HEK293 (cell line): Measurements from ENCODE around the gene OGFOD2.

ENCODE experiments used
- FEZF1 ChIP-seq: fragments of 450-650 bp; formaldehyde crosslinking; IDR thresholded peaks from 2 replicates; pipeline ENCODE4 v1.5.1; 2016; ENCODE audit warnings: missing biosample characterization, missing genetic modification characterization
- GLIS2 ChIP-seq: fragments of 450-650 bp; formaldehyde crosslinking; IDR thresholded peaks from 2 replicates; pipeline ENCODE4 v1.5.1; 2016; ENCODE audit warnings: missing biosample characterization, missing genetic modification characterization
- HIC1 ChIP-seq: fragments of 450-650 bp; formaldehyde crosslinking; IDR thresholded peaks from 2 replicates; pipeline ENCODE4 v1.5.1; 2016; ENCODE audit warnings: missing biosample characterization, missing genetic modification characterization
- KLF10 ChIP-seq: fragments of 450-650 bp; IDR thresholded peaks from 2 replicates; pipeline ENCODE4 v1.5.1; 2018; ENCODE audit warnings: missing biosample characterization, mild to moderate bottlenecking, missing genetic modification characterization
- MZF1 ChIP-seq: fragments of 450-650 bp; formaldehyde crosslinking; IDR thresholded peaks from 2 replicates; pipeline ENCODE4 v1.5.1; 2017; ENCODE audit warnings: missing biosample characterization, missing genetic modification characterization, borderline replicate concordance
- SALL2 ChIP-seq: fragments of 450-650 bp; formaldehyde crosslinking; IDR thresholded peaks from 2 replicates; pipeline ENCODE4 v1.5.0; 2017; ENCODE audit warnings: missing biosample characterization, mild to moderate bottlenecking, missing genetic modification characterization, borderline replicate concordance
- ZBTB44 ChIP-seq: fragments of 450-650 bp; IDR thresholded peaks from 2 replicates; pipeline ENCODE4 v1.5.1; 2018; ENCODE audit warnings: missing biosample characterization, mild to moderate bottlenecking, missing genetic modification characterization
- ZBTB48 ChIP-seq: fragments of 450-650 bp; formaldehyde crosslinking; IDR thresholded peaks from 2 replicates; pipeline ENCODE4 v1.5.1; 2016; ENCODE audit warnings: missing biosample characterization, missing genetic modification characterization
- ZBTB8A ChIP-seq: fragments of 450-650 bp; formaldehyde crosslinking; IDR thresholded peaks from 2 replicates; pipeline ENCODE4 v1.5.1; 2016; ENCODE audit warnings: missing biosample characterization, missing genetic modification characterization
- ZEB2 ChIP-seq: fragments of 450-650 bp; formaldehyde crosslinking; IDR thresholded peaks from 2 replicates; pipeline ENCODE4 v1.5.1; 2016; ENCODE audit warnings: missing biosample characterization, missing genetic modification characterization
- ZFP41 ChIP-seq: fragments of 450-650 bp; formaldehyde crosslinking; IDR thresholded peaks from 2 replicates; pipeline ENCODE4 v1.5.1; 2016; ENCODE audit warnings: missing biosample characterization, missing genetic modification characterization, borderline replicate concordance
- ZIC2 ChIP-seq: fragments of 450-650 bp; formaldehyde crosslinking; IDR thresholded peaks from 2 replicates; pipeline ENCODE4 v1.5.1; 2016; ENCODE audit warnings: missing biosample characterization, missing genetic modification characterization
- ZNF148 ChIP-seq: fragments of 450-650 bp; formaldehyde crosslinking; IDR thresholded peaks from 2 replicates; pipeline ENCODE4 v1.5.0; 2017; ENCODE audit warnings: missing biosample characterization, missing genetic modification characterization, borderline replicate concordance
- ZNF155 ChIP-seq: fragments of 450-650 bp; formaldehyde crosslinking; IDR thresholded peaks from 2 replicates; pipeline ENCODE4 v1.5.1; 2016; ENCODE audit warnings: missing biosample characterization, missing genetic modification characterization
- ZNF175 ChIP-seq: fragments of 450-650 bp; formaldehyde crosslinking; IDR thresholded peaks from 2 replicates; pipeline ENCODE4 v1.5.1; 2016; ENCODE audit warnings: missing biosample characterization, missing genetic modification characterization
- ZNF202 ChIP-seq: fragments of 450-650 bp; formaldehyde crosslinking; IDR thresholded peaks from 2 replicates; pipeline ENCODE4 v1.5.1; 2016; ENCODE audit warnings: missing biosample characterization, missing genetic modification characterization, borderline replicate concordance
- ZNF214 ChIP-seq: fragments of 450-650 bp; formaldehyde crosslinking; IDR thresholded peaks from 2 replicates; pipeline ENCODE4 v1.5.1; 2017; ENCODE audit warnings: missing biosample characterization, mild to moderate bottlenecking, missing genetic modification characterization, borderline replicate concordance
- ZNF23 ChIP-seq: fragments of 450-650 bp; formaldehyde crosslinking; IDR thresholded peaks from 2 replicates; pipeline ENCODE4 v1.5.1; 2016; ENCODE audit warnings: missing biosample characterization, missing genetic modification characterization, borderline replicate concordance
- ZNF266 ChIP-seq: fragments of 450-650 bp; formaldehyde crosslinking; IDR thresholded peaks from 2 replicates; pipeline ENCODE4 v1.5.1; 2016; ENCODE audit warnings: missing biosample characterization, missing genetic modification characterization, low read depth
- ZNF362 ChIP-seq: fragments of 450-650 bp; formaldehyde crosslinking; IDR thresholded peaks from 2 replicates; pipeline ENCODE4 v1.5.1; 2016; ENCODE audit warnings: missing biosample characterization, missing genetic modification characterization
- ZNF366 ChIP-seq: fragments of 450-650 bp; formaldehyde crosslinking; conservative IDR thresholded peaks from 2 replicates; pipeline ENCODE4 v1.5.1; 2016; ENCODE audit warnings: missing biosample characterization, missing genetic modification characterization
- ZNF501 ChIP-seq: fragments of 450-650 bp; formaldehyde crosslinking; IDR thresholded peaks from 2 replicates; pipeline ENCODE4 v1.5.1; 2016; ENCODE audit warnings: missing biosample characterization, missing genetic modification characterization
- ZNF692 ChIP-seq: fragments of 450-650 bp; formaldehyde crosslinking; IDR thresholded peaks from 2 replicates; pipeline ENCODE4 v1.5.1; 2016; ENCODE audit warnings: missing biosample characterization, missing genetic modification characterization
- ZNF704 ChIP-seq: fragments of 450-650 bp; formaldehyde crosslinking; IDR thresholded peaks from 2 replicates; pipeline ENCODE4 v1.5.1; 2016; ENCODE audit warnings: missing biosample characterization, missing genetic modification characterization
- ZSCAN18 ChIP-seq: fragments of 450-650 bp; formaldehyde crosslinking; IDR thresholded peaks from 2 replicates; pipeline ENCODE4 v1.5.1; 2016; ENCODE audit warnings: missing biosample characterization, missing genetic modification characterization
- ZSCAN5A ChIP-seq: fragments of 450-650 bp; formaldehyde crosslinking; IDR thresholded peaks from 2 replicates; pipeline ENCODE4 v1.5.1; 2016; ENCODE audit warnings: missing biosample characterization, missing genetic modification characterization

The OGFOD2 gene

GRCh38 chr12:122946690-122947341, 28.2 kb upstream of the OGFOD2 start (continued):
- TF ChIP-seq ZSCAN18 (tag by site-specific recombination): no peak
- peak; percentile 91 for TF ChIP-seq GLIS2
- no peak for TF ChIP-seq FEZF1 (tag by site-specific recombination)
- peak; percentile 44; the same call in 1 of the 2 replicates for TF ChIP-seq ZBTB48 (tag by site-specific recombination)
- no peak for TF ChIP-seq ZNF175 (tag by site-specific recombination)
- peak; percentile 76 for TF ChIP-seq ZBTB44 (tag by site-specific recombination)
- no peak for TF ChIP-seq MZF1
- peak; percentile 77 for TF ChIP-seq HIC1
- no peak for TF ChIP-seq ZNF266
- TF ChIP-seq ZNF202 (tag by site-specific recombination): no peak
- no peak for TF ChIP-seq ZNF23
- TF ChIP-seq ZNF692 (tag by site-specific recombination): 0 out of 2 replicates have a peak, but pooled peaks have one; percentile 51
- TF ChIP-seq KLF10: peak; percentile 45
- TF ChIP-seq SALL2 (tag by site-specific recombination): no peak
- no peak for TF ChIP-seq ZNF362 (tag by site-specific recombination)
- TF ChIP-seq ZEB2 (tag by site-specific recombination): peak; percentile 65; the same call in 1 of the 2 replicates
- TF ChIP-seq ZNF366: peak; percentile 46; the same call in 1 of the 2 replicates
- TF ChIP-seq ZNF155 (tag by site-specific recombination): no peak
- no peak for TF ChIP-seq ZBTB8A (tag by site-specific recombination)
- TF ChIP-seq ZSCAN5A (tag by site-specific recombination): no peak
- peak; percentile 92 for TF ChIP-seq ZIC2
- no peak for TF ChIP-seq ZNF704 (tag by site-specific recombination)
- no peak for TF ChIP-seq ZNF214 (tag by site-specific recombination)
- TF ChIP-seq ZNF148 (tag by site-specific recombination): no peak
- no peak for TF ChIP-seq ZFP41
- TF ChIP-seq ZNF501 (tag by site-specific recombination): no peak
